Measurements from ENCODE around the gene PLCXD1. TPM values are rescaled to one million over a fixed set of nuclear protein-coding genes. Genes with fewer than 3 reads are reported as not detected.

The PLCXD1 gene
- total RNA-seq, 4 donors from 2014 or later: 2.8 to 19.5 (median 8.1) TPM

GRCh38 chrX:332496-332860 is 51.3 kb downstream of the PLCXD1 start:
- DNase-seq: no peak

GRCh38 chrX:332916-333610 is 51.9 kb downstream of the PLCXD1 start:
- H3K36me3 ChIP-seq: no peaks in the 10 kb centered on the region
- intact Hi-C loops (cut with DNase I; ENCODE audit: low total_unique reads): no loop called here
- DNase-seq: no peak

More at GRCh38 chrX:332496-332860, 51.3 kb downstream of the PLCXD1 start:
- no peak overlapping the region for H3K4me3 ChIP-seq
- H3K36me3 ChIP-seq: no peaks in the 10 kb centered on the region
- no peak overlapping the region for H3K27ac ChIP-seq
- TF ChIP-seq POLR2A (IDR thresholded peaks at IDR 0.05) (no peak), CTCF (IDR thresholded peaks at IDR 0.05) (no peak)
- H3K9me3 ChIP-seq: no peaks in the 10 kb centered on the region
- no peaks in the 10 kb centered on the region for H3K27me3 ChIP-seq
- intact Hi-C loops (cut with DNase I; ENCODE audit: low total_unique reads): no loop called here
- peaks cover 0 to 9% of the 10 kb centered on the region in 2 donors for H3K4me1 ChIP-seq

DNA sequence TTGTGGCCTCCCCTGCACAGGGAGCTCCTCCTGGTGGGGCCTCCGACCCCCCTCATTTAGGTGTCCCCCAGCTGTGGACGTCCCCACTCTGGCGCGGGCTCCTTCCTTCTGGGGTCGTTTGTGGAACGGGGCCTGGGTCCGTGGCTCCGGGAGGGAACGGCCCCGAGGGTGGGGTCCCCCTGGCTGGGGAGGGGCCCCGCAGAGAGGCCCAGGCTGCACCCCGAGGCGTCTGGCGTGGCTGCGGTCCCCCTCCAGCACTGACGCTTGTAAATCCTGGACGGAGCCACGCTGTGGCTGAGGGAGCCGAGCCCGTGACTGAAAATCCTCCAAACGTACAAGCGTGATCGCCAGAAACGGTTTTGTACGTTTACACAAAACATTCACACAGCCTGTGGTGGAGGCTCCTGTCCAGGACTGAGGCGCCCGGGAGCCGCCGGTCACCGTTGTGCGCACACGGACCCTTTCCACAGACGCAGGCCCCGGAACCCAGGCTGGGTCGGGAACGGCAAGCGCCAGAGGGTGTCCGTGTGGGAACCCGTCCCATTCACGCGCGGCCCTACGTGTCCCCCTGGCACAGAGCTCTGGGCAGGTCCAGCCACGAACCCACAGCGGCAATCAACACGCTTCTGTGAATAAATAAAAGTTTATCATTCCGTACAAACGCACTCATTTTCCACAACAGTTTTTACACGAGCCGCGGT is 52.6 kb downstream of the PLCXD1 start:
- Histone ChIP-seq H3K9me3 (no peaks in the 10 kb centered on the region), H3K4me1 (peaks cover 0 to 9% of the 10 kb centered on the region in 2 donors), H3K27me3 (no peaks in the 10 kb centered on the region), H3K4me3 (no peak overlapping the region), H3K36me3 (no peaks in the 10 kb centered on the region), H3K27ac (no peak overlapping the region)
- intact Hi-C loops (cut with DNase I; ENCODE audit: low total_unique reads): no loop called here
- DNase-seq: no peak
- TF ChIP-seq POLR2A (IDR thresholded peaks at IDR 0.05): no peak
- TF ChIP-seq CTCF (IDR thresholded peaks at IDR 0.05): no peak

More at GRCh38 chrX:332916-333610, 51.9 kb downstream of the PLCXD1 start:
- TF ChIP-seq POLR2A (IDR thresholded peaks at IDR 0.05) (no peak), CTCF (IDR thresholded peaks at IDR 0.05) (no peak)
- Histone ChIP-seq H3K27me3 (no peaks in the 10 kb centered on the region), H3K4me3 (no peak overlapping the region), H3K27ac (no peak overlapping the region), H3K4me1 (peaks cover 0 to 9% of the 10 kb centered on the region in 2 donors), H3K9me3 (no peaks in the 10 kb centered on the region)

GRCh38 chrX:334331-334891 is 53.2 kb downstream of the PLCXD1 start:
- intact Hi-C loops (cut with DNase I; ENCODE audit: low total_unique reads): no loop called here
- no peak overlapping the region for H3K4me3 ChIP-seq
- DNase-seq: no peak
- no peak overlapping the region for H3K27ac ChIP-seq
- TF ChIP-seq CTCF (IDR thresholded peaks at IDR 0.05) (no peak), POLR2A (IDR thresholded peaks at IDR 0.05) (no peak)
- H3K27me3 ChIP-seq: no peaks in the 10 kb centered on the region
- H3K9me3 ChIP-seq: no peaks in the 10 kb centered on the region
- H3K4me1 ChIP-seq: peaks cover 0 to 9% of the 10 kb centered on the region in 2 donors
- no peaks in the 10 kb centered on the region for H3K36me3 ChIP-seq
